Tibial artery (tissue), 4 donors: ENCODE data around the gene SNRPA1.

Experiments
- DNase-seq, 2 donors: peaks; one replicate each; pipeline ENCODE4 v3.0.0-alpha.2; 2019
- H3K27ac ChIP-seq, 2 donors: fragments of 200-600 bp; sonication (generic) in 1 of 2; 1 replicate in 1 of 2; 2 replicates in 1 of 2; pipeline ENCODE4 v1.5.1; 2018 to 2019; ENCODE audit warnings: mild to moderate bottlenecking in 1 of 2
- H3K27me3 ChIP-seq, 2 donors: fragments of 200-600 bp; sonication (generic) in 1 of 2; one replicate each; pipeline versions ENCODE4 v1.5.1 to v1.6.0; 2016 to 2019
- H3K36me3 ChIP-seq, 3 donors: fragments of 200-600 bp; sonication (generic) in 2 of 3; one replicate each; pipeline ENCODE4 v1.5.1; 2016 to 2019; ENCODE audit warnings: mild to moderate bottlenecking in 2 of 3
- H3K4me1 ChIP-seq, 4 donors: fragments of 200-600 bp; sonication (generic) in 2 of 4; 1 replicate in 3 of 4; 2 replicates in 1 of 4; pipeline ENCODE4 v1.5.1; 2016 to 2019
- H3K4me3 ChIP-seq, 2 donors: fragments of 200-600 bp; sonication (generic) in 1 of 2; 1 replicate in 1 of 2; 2 replicates in 1 of 2; pipeline ENCODE4 v1.5.1; 2018 to 2019; ENCODE audit warnings: mild to moderate bottlenecking in 2 of 2
- H3K9me3 ChIP-seq, 3 donors: fragments of 200-600 bp; sonication (generic) in 1 of 3; one replicate each; pipeline ENCODE4 v1.5.1; 2016 to 2019
- intact Hi-C: fragments of 100-400 bp; cut with DNase I; formaldehyde crosslinking; loops from one replicate; pipeline ENCODE4 v1.15.0; 2023; ENCODE audit warnings: low total_unique reads
- TF ChIP-seq, protein P1 (sequence below), 2 experiments: fragments of 200-600 bp in 1 of 2; fragments of 450-650 bp in 1 of 2; IDR thresholded peaks; one replicate each; pipeline ENCODE4 v1.5.1; 2017 to 2019; ENCODE audit warnings: antibody characterized with exemption in 2 of 2, mild to moderate bottlenecking in 1 of 2, moderate library complexity in 1 of 2

SNRPA1 gene

DNA sequence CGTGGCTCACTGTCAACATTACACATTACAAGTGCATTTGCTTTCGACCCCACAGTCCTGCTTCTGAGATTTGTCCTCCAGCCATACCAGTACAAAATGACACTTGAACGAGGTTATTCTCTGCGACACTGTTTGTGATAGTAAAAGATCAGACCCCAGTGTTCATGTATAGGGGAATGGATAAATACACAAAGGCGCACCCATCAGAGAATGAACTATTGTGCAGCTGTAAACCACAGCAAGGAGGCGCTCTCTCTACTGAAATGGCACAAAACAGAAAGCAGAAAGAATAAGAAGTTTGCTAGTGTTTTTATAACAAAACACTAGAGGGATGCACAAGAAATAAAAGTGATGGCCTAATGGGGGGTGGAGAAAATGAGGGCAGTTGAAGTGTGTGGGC lies 38.3 kb downstream of the SNRPA1 start:
- Histone ChIP-seq H3K27me3 (no peaks in the 10 kb centered on the region), H3K9me3 (no peaks in the 10 kb centered on the region), H3K36me3 (no peaks in the 10 kb centered on the region), H3K4me3 (no peak overlapping the region), H3K27ac (no peak overlapping the region), H3K4me1 (peaks cover 0 to 10% (median 0%) of the 10 kb centered on the region in 4 donors)
- DNase-seq = no peak
- intact Hi-C loops = loop anchor here (2.0 to 10.0 kb wide), 2 partner anchors 132 to 242 kb away; no protein-coding TSS in a partner anchor
- TF ChIP-seq, protein P1, sequence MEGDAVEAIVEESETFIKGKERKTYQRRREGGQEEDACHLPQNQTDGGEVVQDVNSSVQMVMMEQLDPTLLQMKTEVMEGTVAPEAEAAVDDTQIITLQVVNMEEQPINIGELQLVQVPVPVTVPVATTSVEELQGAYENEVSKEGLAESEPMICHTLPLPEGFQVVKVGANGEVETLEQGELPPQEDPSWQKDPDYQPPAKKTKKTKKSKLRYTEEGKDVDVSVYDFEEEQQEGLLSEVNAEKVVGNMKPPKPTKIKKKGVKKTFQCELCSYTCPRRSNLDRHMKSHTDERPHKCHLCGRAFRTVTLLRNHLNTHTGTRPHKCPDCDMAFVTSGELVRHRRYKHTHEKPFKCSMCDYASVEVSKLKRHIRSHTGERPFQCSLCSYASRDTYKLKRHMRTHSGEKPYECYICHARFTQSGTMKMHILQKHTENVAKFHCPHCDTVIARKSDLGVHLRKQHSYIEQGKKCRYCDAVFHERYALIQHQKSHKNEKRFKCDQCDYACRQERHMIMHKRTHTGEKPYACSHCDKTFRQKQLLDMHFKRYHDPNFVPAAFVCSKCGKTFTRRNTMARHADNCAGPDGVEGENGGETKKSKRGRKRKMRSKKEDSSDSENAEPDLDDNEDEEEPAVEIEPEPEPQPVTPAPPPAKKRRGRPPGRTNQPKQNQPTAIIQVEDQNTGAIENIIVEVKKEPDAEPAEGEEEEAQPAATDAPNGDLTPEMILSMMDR (IDR thresholded peaks at IDR 0.05) = no peak

- H3K9me3 ChIP-seq = no peaks in the 10 kb centered on the region
- TF ChIP-seq, protein P1 (IDR thresholded peaks at IDR 0.05) = no peak
- H3K4me3 ChIP-seq = no peak overlapping the region
- H3K4me1 ChIP-seq = peaks cover 0 to 10% (median 1%) of the 10 kb centered on the region in 4 donors
- intact Hi-C loops = loop anchor here (2.0 to 10.0 kb wide), 2 partner anchors 131 to 241 kb away; no protein-coding TSS in a partner anchor
- DNase-seq = no peak
- no peaks in the 10 kb centered on the region for H3K36me3 ChIP-seq
- H3K27me3 ChIP-seq = no peaks in the 10 kb centered on the region
- H3K27ac ChIP-seq = no peak overlapping the region
Measured at GRCh38 chr15:101255615-101256241, 39.3 kb downstream of the SNRPA1 start.

DNA sequence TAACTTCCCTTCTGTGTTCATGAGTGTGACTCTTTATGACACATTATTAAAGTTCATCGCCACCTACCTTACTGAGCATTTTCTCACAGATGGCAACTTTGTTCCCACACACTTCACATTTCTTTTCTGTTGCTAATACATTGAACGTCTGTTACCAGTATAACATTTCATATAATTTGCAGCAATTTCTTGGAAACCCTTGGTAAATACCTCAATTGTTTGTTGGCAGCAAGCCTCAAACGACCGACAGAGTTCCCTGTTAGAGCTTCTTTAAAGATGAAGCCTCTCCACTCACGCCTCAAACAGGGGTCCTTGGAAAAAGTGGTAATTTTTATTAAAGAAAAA lies 40.0 kb downstream of the SNRPA1 start:
- Histone ChIP-seq H3K27me3 (no peaks in the 10 kb centered on the region), H3K9me3 (no peaks in the 10 kb centered on the region), H3K27ac (no peak overlapping the region), H3K4me3 (no peak overlapping the region), H3K4me1 (peaks cover 0 to 16% (median 5%) of the 10 kb centered on the region in 4 donors), H3K36me3 (no peaks in the 10 kb centered on the region)
- TF ChIP-seq, protein P1 (IDR thresholded peaks at IDR 0.05) = no peak
- DNase-seq = no peak
- intact Hi-C loops = loop anchor here (10.0 kb wide), 1 partner anchor 130 kb away; no protein-coding TSS in a partner anchor

DNA sequence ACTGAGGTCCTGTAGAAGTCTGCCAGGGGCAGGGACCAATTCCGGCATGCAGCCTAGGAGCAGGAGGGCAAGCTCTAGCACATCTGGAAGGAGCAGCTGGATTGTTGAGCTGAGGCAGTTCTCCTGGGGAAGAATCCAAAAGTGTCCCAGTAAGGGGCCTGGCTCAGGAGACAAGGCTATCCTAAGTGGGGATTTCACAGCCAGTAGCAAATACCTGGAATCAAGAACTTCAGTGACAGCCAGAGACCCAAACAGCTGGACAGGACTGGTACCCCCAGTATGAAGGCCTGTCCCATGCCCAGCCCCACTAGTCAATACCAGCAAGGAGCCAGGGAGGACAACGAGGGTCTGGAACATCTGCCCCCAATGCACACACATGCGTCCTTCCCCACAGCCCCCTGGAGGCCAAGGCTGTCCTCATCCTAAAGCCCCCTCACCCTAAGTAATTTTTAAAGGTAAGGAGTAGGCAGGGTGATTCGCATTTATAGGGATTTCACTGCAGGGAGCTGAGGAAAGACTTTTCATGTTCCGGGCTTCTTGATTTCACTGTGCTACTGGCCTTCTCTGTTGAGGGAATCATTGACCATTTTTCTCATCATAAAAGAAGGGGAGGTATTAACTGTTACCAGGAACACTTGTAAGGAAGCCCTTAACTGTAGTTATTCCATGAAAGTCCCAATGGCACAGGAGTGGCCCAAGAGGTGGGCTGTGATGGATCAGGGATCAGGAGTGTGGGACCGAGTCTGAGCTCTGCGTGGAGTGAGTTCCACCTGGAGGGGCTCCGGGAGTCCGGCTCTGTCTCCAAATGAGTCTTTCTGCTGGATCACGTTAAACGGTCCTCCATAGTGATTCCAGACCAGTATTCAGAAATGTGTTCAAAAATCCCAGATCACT lies 40.6 kb downstream of the SNRPA1 start:
- Histone ChIP-seq H3K27me3 (no peaks in the 10 kb centered on the region), H3K9me3 (no peaks in the 10 kb centered on the region), H3K4me3 (no peak overlapping the region), H3K4me1 (peaks cover 0 to 22% (median 8%) of the 10 kb centered on the region in 4 donors), H3K36me3 (no peaks in the 10 kb centered on the region), H3K27ac (no peak overlapping the region)
- TF ChIP-seq, protein P1 (IDR thresholded peaks at IDR 0.05) = no peak
- no peak for DNase-seq
- intact Hi-C loops = loop anchor here (10.0 kb wide), 1 partner anchor 130 kb away; no protein-coding TSS in a partner anchor

- intact Hi-C loops = loop anchor here (10.0 kb wide), 1 partner anchor 128 kb away; no protein-coding TSS in a partner anchor
- peak overlapping the region; percentile 79 to 86 for H3K4me3 ChIP-seq
- no peaks in the 10 kb centered on the region for H3K9me3 ChIP-seq
- no peaks in the 10 kb centered on the region for H3K36me3 ChIP-seq
- TF ChIP-seq, protein P1 (IDR thresholded peaks at IDR 0.05) = no peak
- no peaks in the 10 kb centered on the region for H3K27me3 ChIP-seq
- peaks cover 0 to 38% (median 14%) of the 10 kb centered on the region in 4 donors for H3K4me1 ChIP-seq
- peak overlapping the region; percentile 80 to 82 for H3K27ac ChIP-seq
- DNase-seq = no peak
Measured at GRCh38 chr15:101252836-101253235, 42.2 kb downstream of the SNRPA1 start.
